Spleen (tissue), 7 donors: ENCODE measurements around the gene MMP15.
"Not testable (repeated sequence)": the region's sequence is repeated elsewhere in the genome, so short reads cannot be mapped to it uniquely, and the experiment has no call there.

ENCODE experiments used
- POLR2A ChIP-seq, 3 donors: fragments of 450-650 bp; IDR thresholded peaks; one replicate each; pipeline ENCODE4 v1.5.1; 2017; ENCODE audit warnings: antibody characterized with exemption in 3 of 3, mild to moderate bottlenecking in 1 of 3
- POLR2AphosphoS5 ChIP-seq, 3 donors: sonication (generic); formaldehyde crosslinking; IDR thresholded peaks; one replicate each; pipeline ENCODE4 v1.5.1; 2017; ENCODE audit warnings: antibody characterized with exemption in 3 of 3
- TF ChIP-seq, protein P1 (sequence below), 11 experiments: fragments of 200-600 bp in 7 of 11; fragments of 450-650 bp in 4 of 11; sonication (generic) in 4 of 11; IDR thresholded peaks in 8 of 11; conservative IDR thresholded peaks in 3 of 11; 1 replicate in 7 of 11; 2 replicates in 4 of 11; pipeline versions ENCODE4 v1.4.0 to v1.8.0; 2016 to 2021; ENCODE audit warnings: antibody characterized with exemption in 11 of 11, inconsistent platforms in 4 of 11, mild to moderate bottlenecking in 1 of 11
- donor health status: DM: no; HTN: no; CAD: no; lungs with moderate emphysema.
- donor health status: DM: no; HTN: no; CAD: no.
- donor health status: DM: no; HTN: no; CAD: no.

DNA sequence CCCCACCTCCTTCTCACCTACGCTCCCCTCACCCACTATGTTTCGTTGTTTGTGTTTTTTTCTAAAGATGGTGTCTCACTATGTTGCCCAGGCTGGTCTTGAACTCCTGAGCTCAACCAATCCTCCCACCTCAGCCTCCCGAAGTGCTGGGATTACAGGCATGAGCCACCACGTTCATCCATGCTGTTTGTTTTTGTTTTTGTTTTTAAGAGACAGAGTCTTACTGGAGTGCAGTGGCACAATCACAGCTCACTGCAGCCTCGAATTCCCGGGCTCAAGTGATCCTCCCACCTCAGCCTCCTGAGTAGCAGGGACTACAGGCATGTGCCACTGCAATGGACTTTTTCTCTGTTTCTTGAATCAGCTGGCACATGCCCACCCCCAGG lies 70.0 kb downstream of the MMP15 start:
- TF ChIP-seq, protein P1, sequence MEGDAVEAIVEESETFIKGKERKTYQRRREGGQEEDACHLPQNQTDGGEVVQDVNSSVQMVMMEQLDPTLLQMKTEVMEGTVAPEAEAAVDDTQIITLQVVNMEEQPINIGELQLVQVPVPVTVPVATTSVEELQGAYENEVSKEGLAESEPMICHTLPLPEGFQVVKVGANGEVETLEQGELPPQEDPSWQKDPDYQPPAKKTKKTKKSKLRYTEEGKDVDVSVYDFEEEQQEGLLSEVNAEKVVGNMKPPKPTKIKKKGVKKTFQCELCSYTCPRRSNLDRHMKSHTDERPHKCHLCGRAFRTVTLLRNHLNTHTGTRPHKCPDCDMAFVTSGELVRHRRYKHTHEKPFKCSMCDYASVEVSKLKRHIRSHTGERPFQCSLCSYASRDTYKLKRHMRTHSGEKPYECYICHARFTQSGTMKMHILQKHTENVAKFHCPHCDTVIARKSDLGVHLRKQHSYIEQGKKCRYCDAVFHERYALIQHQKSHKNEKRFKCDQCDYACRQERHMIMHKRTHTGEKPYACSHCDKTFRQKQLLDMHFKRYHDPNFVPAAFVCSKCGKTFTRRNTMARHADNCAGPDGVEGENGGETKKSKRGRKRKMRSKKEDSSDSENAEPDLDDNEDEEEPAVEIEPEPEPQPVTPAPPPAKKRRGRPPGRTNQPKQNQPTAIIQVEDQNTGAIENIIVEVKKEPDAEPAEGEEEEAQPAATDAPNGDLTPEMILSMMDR (IDR thresholded peaks at IDR 0.05 in 8 of 11, conservative IDR thresholded peaks at IDR 0.05 in 3 of 11), result not testable (repeated sequence)
- not testable (repeated sequence) for TF ChIP-seq POLR2AphosphoS5, POLR2A (IDR thresholded peaks at IDR 0.05)
